ENCODE data around the gene MUC21.
"Not testable (repeated sequence)": the region's sequence is repeated elsewhere in the genome, so short reads cannot be mapped to it uniquely, and the experiment has no call there.

DNA sequence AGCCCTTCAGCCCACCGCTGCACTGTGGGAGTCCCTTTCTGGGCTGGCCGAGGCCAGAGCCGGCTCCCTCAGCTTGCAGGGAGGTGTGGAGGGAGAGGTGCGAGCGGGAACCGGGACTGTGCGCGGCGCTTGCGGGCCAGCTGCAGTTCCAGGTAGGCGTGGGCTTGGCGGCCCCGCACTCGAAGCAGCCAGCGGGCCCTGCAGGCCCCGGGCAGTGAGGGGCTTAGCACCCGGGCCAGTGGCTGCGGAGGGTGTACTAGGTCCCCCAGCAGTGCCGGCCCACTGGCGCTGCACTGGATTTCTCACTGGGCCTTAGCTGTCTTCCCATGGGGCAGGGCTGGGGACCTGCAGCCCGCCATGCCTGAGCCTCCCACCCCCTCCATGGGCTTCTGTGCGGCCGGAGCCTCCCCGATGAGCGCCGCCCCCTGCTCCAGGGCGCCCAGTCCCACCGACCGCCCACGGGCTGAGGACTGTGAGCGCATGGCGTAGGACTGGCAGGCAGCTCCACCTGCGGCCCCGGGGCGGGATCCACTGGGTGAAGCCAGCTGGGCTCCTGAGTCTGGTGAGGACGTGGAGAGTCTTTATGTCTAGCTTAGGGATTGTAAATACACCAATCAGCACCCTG is 37.2 kb downstream of the MUC21 start:
- TF ChIP-seq, protein P1, sequence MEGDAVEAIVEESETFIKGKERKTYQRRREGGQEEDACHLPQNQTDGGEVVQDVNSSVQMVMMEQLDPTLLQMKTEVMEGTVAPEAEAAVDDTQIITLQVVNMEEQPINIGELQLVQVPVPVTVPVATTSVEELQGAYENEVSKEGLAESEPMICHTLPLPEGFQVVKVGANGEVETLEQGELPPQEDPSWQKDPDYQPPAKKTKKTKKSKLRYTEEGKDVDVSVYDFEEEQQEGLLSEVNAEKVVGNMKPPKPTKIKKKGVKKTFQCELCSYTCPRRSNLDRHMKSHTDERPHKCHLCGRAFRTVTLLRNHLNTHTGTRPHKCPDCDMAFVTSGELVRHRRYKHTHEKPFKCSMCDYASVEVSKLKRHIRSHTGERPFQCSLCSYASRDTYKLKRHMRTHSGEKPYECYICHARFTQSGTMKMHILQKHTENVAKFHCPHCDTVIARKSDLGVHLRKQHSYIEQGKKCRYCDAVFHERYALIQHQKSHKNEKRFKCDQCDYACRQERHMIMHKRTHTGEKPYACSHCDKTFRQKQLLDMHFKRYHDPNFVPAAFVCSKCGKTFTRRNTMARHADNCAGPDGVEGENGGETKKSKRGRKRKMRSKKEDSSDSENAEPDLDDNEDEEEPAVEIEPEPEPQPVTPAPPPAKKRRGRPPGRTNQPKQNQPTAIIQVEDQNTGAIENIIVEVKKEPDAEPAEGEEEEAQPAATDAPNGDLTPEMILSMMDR (conservative IDR thresholded peaks at IDR 0.05; ENCODE audit: low read depth, low read length), result not testable (repeated sequence)
- TF ChIP-seq EZH2 (IDR thresholded peaks at IDR 0.05; ENCODE audit: borderline replicate concordance, low read depth, low read length, poor library complexity, severe bottlenecking), result not testable (repeated sequence)

All from A673 (cell line).